Neural crest cell (in vitro differentiated cells): Measurements from ENCODE around the gene CIAO3. TPM values are rescaled to one million over a fixed set of nuclear protein-coding genes. Genes with fewer than 3 reads are reported as not detected.

Experiments used
- DNase-seq: peaks from one replicate; pipeline ENCODE4 v3.0.0; 2021; ENCODE audit warnings: low read depth, mixed read lengths, low spot score
- H3K27ac Mint-ChIP-seq: one replicate; pipeline ENCODE4 v1.8.0; 2021; ENCODE audit warnings: mild to moderate bottlenecking, mixed read lengths; ENCODE audit not compliant: unreplicated experiment
- H3K27me3 Mint-ChIP-seq: 2 replicates; pipeline ENCODE4 v1.8.0; 2021; ENCODE audit warnings: low read depth, mild to moderate bottlenecking, mixed read lengths
- H3K36me3 Mint-ChIP-seq: 2 replicates; pipeline ENCODE4 v1.8.0; 2021; ENCODE audit warnings: low read depth, mild to moderate bottlenecking, mixed read lengths
- H3K4me1 Mint-ChIP-seq: 2 replicates; pipeline ENCODE4 v1.8.0; 2021; ENCODE audit warnings: mixed read lengths
- H3K4me3 Mint-ChIP-seq: one replicate; pipeline ENCODE4 v1.8.0; 2021; ENCODE audit warnings: mild to moderate bottlenecking, mixed read lengths
- H3K9me3 Mint-ChIP-seq: 2 replicates; pipeline ENCODE4 v1.8.0; 2021; ENCODE audit warnings: mixed read lengths
- microRNA-seq: library from miRNA; unstranded; fragments of <30 nt; microRNA quantifications from one replicate; pipeline ENCODE4, GENCODE V29; 2020
- total RNA-seq: library from RNA; stranded (reverse); gene quantifications from 2 replicates; pipeline ENCODE4 v1.2.1, GENCODE V29; 2021
- TF ChIP-seq, protein P1 (sequence below): fragments of 200-600 bp; sonication (generic); conservative IDR thresholded peaks from 2 replicates; pipeline ENCODE4 v1.5.0; 2021; ENCODE audit warnings: antibody characterized with exemption, mild to moderate bottlenecking

The CIAO3 gene
- total RNA-seq, 1 donor from 2014 or later = 45.9 TPM

- H3K4me3 Mint-ChIP-seq = peak overlapping the region; percentile 90
- no peak for DNase-seq
- TF ChIP-seq, protein P1, sequence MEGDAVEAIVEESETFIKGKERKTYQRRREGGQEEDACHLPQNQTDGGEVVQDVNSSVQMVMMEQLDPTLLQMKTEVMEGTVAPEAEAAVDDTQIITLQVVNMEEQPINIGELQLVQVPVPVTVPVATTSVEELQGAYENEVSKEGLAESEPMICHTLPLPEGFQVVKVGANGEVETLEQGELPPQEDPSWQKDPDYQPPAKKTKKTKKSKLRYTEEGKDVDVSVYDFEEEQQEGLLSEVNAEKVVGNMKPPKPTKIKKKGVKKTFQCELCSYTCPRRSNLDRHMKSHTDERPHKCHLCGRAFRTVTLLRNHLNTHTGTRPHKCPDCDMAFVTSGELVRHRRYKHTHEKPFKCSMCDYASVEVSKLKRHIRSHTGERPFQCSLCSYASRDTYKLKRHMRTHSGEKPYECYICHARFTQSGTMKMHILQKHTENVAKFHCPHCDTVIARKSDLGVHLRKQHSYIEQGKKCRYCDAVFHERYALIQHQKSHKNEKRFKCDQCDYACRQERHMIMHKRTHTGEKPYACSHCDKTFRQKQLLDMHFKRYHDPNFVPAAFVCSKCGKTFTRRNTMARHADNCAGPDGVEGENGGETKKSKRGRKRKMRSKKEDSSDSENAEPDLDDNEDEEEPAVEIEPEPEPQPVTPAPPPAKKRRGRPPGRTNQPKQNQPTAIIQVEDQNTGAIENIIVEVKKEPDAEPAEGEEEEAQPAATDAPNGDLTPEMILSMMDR = no peak
- H3K9me3 Mint-ChIP-seq = no peaks in the 10 kb centered on the region
- peaks cover 4% of the 10 kb centered on the region for H3K36me3 Mint-ChIP-seq
- H3K27me3 Mint-ChIP-seq = peaks cover 14% of the 10 kb centered on the region
- peaks cover 18% of the 10 kb centered on the region for H3K4me1 Mint-ChIP-seq
- H3K27ac Mint-ChIP-seq = no peak overlapping the region
These were observed 59.6 kb downstream of the CIAO3 start for GRCh38 chr16:680967-681745.

- TF ChIP-seq, protein P1 = no peak
- H3K27me3 Mint-ChIP-seq = peaks cover 12% of the 10 kb centered on the region
- no peaks in the 10 kb centered on the region for H3K9me3 Mint-ChIP-seq
- peaks cover 3% of the 10 kb centered on the region for H3K36me3 Mint-ChIP-seq
- no peak for DNase-seq
- H3K4me1 Mint-ChIP-seq = peaks cover 18% of the 10 kb centered on the region
- peak overlapping the region; percentile 90 for H3K4me3 Mint-ChIP-seq
- H3K27ac Mint-ChIP-seq = no peak overlapping the region
These were observed 60.2 kb downstream of the CIAO3 start for GRCh38 chr16:680625-680945.

GRCh38 chr16:679814-680624 lies 60.8 kb downstream of the CIAO3 start, which contains the start of gene STUB1:
Gene STUB1 (plus strand): TSS chr16:680410. CDS start chr16:680526, 116 bp downstream.
- DNase-seq = peak; percentile 92
- Mint-ChIP-seq H3K9me3 (no peaks in the 10 kb centered on the region), H3K4me3 (peak within 1 kb of the TSS; percentile 91), H3K4me1 (peaks cover 21% of the 10 kb centered on the region), H3K27me3 (peaks cover 16% of the 10 kb centered on the region), H3K27ac (peak within 1 kb of the TSS; percentile 91), H3K36me3 (peaks cover 3% of the 10 kb centered on the region)
- TF ChIP-seq, protein P1 = no peak

Small RNA genes within 50 kb of the gene (microRNA-seq; reads per million reads assigned to microRNA genes)
- not detected for gene MIR662

Other genes with a start within 250 kb of the CIAO3 start
- gene CAPN15, start 213.3 kb downstream of the CIAO3 start, total RNA-seq = 56.9 and 60.3 TPM in 2 replicates
- not detected in 2 replicates for gene PRR35, start 180.6 kb downstream of the CIAO3 start, total RNA-seq
- 0.84 and 0.86 TPM in 2 replicates for gene NHLRC4, start 174.0 kb downstream of the CIAO3 start, total RNA-seq
- gene PIGQ, start 171.0 kb downstream of the CIAO3 start, total RNA-seq = 84.9 and 91.7 TPM in 2 replicates
- 30.9 and 31.6 TPM in 2 replicates for gene RAB40C, start 150.9 kb downstream of the CIAO3 start, total RNA-seq
- 8.1 and 8.5 TPM in 2 replicates for gene WFIKKN1, start 110.0 kb downstream of the CIAO3 start, total RNA-seq
- 73.4 and 75.3 TPM in 2 replicates for gene METTL26, start 104.7 kb downstream of the CIAO3 start, total RNA-seq
- gene MCRIP2, start 99.2 kb downstream of the CIAO3 start, total RNA-seq = 16.2 and 17.6 TPM in 2 replicates
- 95.8 and 97.0 TPM in 2 replicates for gene WDR90, start 91.6 kb downstream of the CIAO3 start, total RNA-seq
- gene RHOT2, start 72.9 kb downstream of the CIAO3 start, total RNA-seq = 171 and 189 TPM in 2 replicates
- gene RHBDL1, start 65.3 kb downstream of the CIAO3 start, total RNA-seq = 3.0 and 3.1 TPM in 2 replicates
- 81.5 and 99.3 TPM in 2 replicates for gene STUB1, start 60.6 kb downstream of the CIAO3 start, total RNA-seq
- 60.8 and 64.5 TPM in 2 replicates for gene JMJD8, start 56.7 kb downstream of the CIAO3 start, total RNA-seq
- 16.6 and 20.7 TPM in 2 replicates for gene WDR24, start 50.6 kb downstream of the CIAO3 start, total RNA-seq
- 2.5 and 3.0 TPM in 2 replicates for gene FBXL16, start 35.2 kb downstream of the CIAO3 start, total RNA-seq
- 210 and 224 TPM in 2 replicates for gene METRN, start 25.9 kb downstream of the CIAO3 start, total RNA-seq
- 51.1 and 52.7 TPM in 2 replicates for gene ANTKMT, start 19.9 kb downstream of the CIAO3 start, total RNA-seq
- 7.0 and 7.2 TPM in 2 replicates for gene CCDC78, start 14.6 kb downstream of the CIAO3 start, total RNA-seq
- gene HAGHL, start 13.9 kb downstream of the CIAO3 start, total RNA-seq = 15.0 and 15.4 TPM in 2 replicates
- not detected in 2 replicates for gene MSLN, start 19.7 kb upstream of the CIAO3 start, total RNA-seq
- 36.1 and 36.8 TPM in 2 replicates for gene RPUSD1, start 47.4 kb upstream of the CIAO3 start, total RNA-seq
- gene CHTF18, start 47.6 kb upstream of the CIAO3 start, total RNA-seq = 156 and 169 TPM in 2 replicates
- gene GNG13, start 59.7 kb upstream of the CIAO3 start, total RNA-seq = not detected in 2 replicates
- 16.0 and 19.4 TPM in 2 replicates for gene LMF1, start 230.0 kb upstream of the CIAO3 start, total RNA-seq
- 19.4 and 19.8 TPM in 2 replicates for gene SOX8, start 240.8 kb upstream of the CIAO3 start, total RNA-seq